Naive B cell (primary cell): ENCODE data around the gene ADD1. TPM values are rescaled to one million over a fixed set of nuclear protein-coding genes. Genes with fewer than 3 reads are reported as not detected.

Source experiments
- ATAC-seq, 2 donors: fragments of 150-1000 bp; cut with Tn5 transposase; 2 replicates each; pipeline ENCODE4 v1.10.0; 2021; ENCODE audit warnings: low read depth in 2 of 2, mild to moderate bottlenecking in 2 of 2, moderate library complexity in 2 of 2
- DNase-seq: peaks from one replicate; pipeline ENCODE4 v3.0.0; 2022
- H3K27ac Mint-ChIP-seq, 6 donors: one replicate each; pipeline ENCODE4 v1.8.0; 2020 to 2022; ENCODE audit warnings: mild to moderate bottlenecking in 6 of 6, mixed read lengths in 6 of 6, moderate library complexity in 5 of 6, inconsistent platforms in 2 of 6
- H3K27me3 Mint-ChIP-seq, 3 donors: one replicate each; pipeline ENCODE4 v1.8.0; 2021 to 2022; ENCODE audit warnings: mixed read lengths in 3 of 3, mild to moderate bottlenecking in 1 of 3
- H3K36me3 Mint-ChIP-seq, 2 donors: one replicate each; pipeline ENCODE4 v1.8.0; 2020 to 2022; ENCODE audit warnings: mixed read lengths in 2 of 2, inconsistent platforms in 1 of 2, mild to moderate bottlenecking in 1 of 2
- H3K4me1 Mint-ChIP-seq, 3 donors: one replicate each; pipeline ENCODE4 v1.8.0; 2020 to 2022; ENCODE audit warnings: mixed read lengths in 3 of 3, inconsistent platforms in 1 of 3, mild to moderate bottlenecking in 1 of 3, moderate library complexity in 1 of 3
- H3K4me3 Mint-ChIP-seq, 8 donors: one replicate each; pipeline ENCODE4 v1.8.0; 2020 to 2022; ENCODE audit warnings: mild to moderate bottlenecking in 8 of 8, mixed read lengths in 8 of 8, moderate library complexity in 8 of 8, inconsistent platforms in 2 of 8
- H3K9me3 Mint-ChIP-seq, 7 donors: one replicate each; pipeline ENCODE4 v1.8.0; 2020 to 2022; ENCODE audit warnings: mixed read lengths in 7 of 7, mild to moderate bottlenecking in 5 of 7, inconsistent platforms in 2 of 7, moderate library complexity in 1 of 7
- polyA plus RNA-seq, 6 donors: library from polyadenylated mRNA; unstranded; fragments of 300-500 nt; fragmentation: Illumina TruSeq; gene quantifications; one replicate each; pipeline ENCODE4 v1.2.3, GENCODE V29; 2021; ENCODE audit warnings: low read depth in 6 of 6

The ADD1 gene
- polyA plus RNA-seq, 6 donors from 2014 or later = 325 to 440 (median 349) TPM

- no peaks in the 10 kb centered on the region for H3K27me3 Mint-ChIP-seq
- peak overlapping the region in 2 of 6 donors; percentile 12 to 28 for H3K27ac Mint-ChIP-seq
- ATAC-seq (no peak), DNase-seq (no peak)
- no peak overlapping the region for H3K4me3 Mint-ChIP-seq
- H3K9me3 Mint-ChIP-seq = peaks cover 0 to 4% (median 0%) of the 10 kb centered on the region in 7 donors
- peaks cover 25 to 32% of the 10 kb centered on the region in 2 donors for H3K36me3 Mint-ChIP-seq
- peaks cover 31 to 48% (median 39%) of the 10 kb centered on the region in 3 donors for H3K4me1 Mint-ChIP-seq
Observed at GRCh38 chr4:2924286-2924685, 80.6 kb downstream of the ADD1 start.

GRCh38 chr4:2924765-2925301 lies 81.2 kb downstream of the ADD1 start:
- Mint-ChIP-seq H3K27me3 (no peaks in the 10 kb centered on the region), H3K27ac (peak overlapping the region in 4 of 6 donors; percentile 21 to 72 (median 34)), H3K4me3 (no peak overlapping the region), H3K4me1 (peaks cover 27 to 43% (median 34%) of the 10 kb centered on the region in 3 donors), H3K9me3 (peaks cover 0 to 4% (median 0%) of the 10 kb centered on the region in 7 donors), H3K36me3 (peaks cover 20 to 28% of the 10 kb centered on the region in 2 donors)
- no peak for DNase-seq
- no peak for ATAC-seq

- Mint-ChIP-seq H3K9me3 (no peaks in the 10 kb centered on the region), H3K27ac (peak overlapping the region in 1 of 6 donors; percentile 28), H3K4me3 (no peak overlapping the region), H3K36me3 (peaks cover 13 to 21% of the 10 kb centered on the region in 2 donors), H3K27me3 (no peaks in the 10 kb centered on the region), H3K4me1 (peaks cover 20 to 36% (median 27%) of the 10 kb centered on the region in 3 donors)
- ATAC-seq = no peak
- DNase-seq = no peak
Observed at GRCh38 chr4:2925496-2925895, 81.9 kb downstream of the ADD1 start.

- H3K27ac Mint-ChIP-seq = peak overlapping the region in 5 of 6 donors; percentile 70 to 81 (median 74)
- DNase-seq = no peak
- H3K27me3 Mint-ChIP-seq = no peaks in the 10 kb centered on the region
- H3K4me3 Mint-ChIP-seq = no peak overlapping the region
- H3K9me3 Mint-ChIP-seq = no peaks in the 10 kb centered on the region
- peaks cover 16 to 30% (median 25%) of the 10 kb centered on the region in 3 donors for H3K4me1 Mint-ChIP-seq
- H3K36me3 Mint-ChIP-seq = peaks cover 9 to 19% of the 10 kb centered on the region in 2 donors
- no peak for ATAC-seq
Observed at GRCh38 chr4:2925931-2926860, 82.6 kb downstream of the ADD1 start.

DNA sequence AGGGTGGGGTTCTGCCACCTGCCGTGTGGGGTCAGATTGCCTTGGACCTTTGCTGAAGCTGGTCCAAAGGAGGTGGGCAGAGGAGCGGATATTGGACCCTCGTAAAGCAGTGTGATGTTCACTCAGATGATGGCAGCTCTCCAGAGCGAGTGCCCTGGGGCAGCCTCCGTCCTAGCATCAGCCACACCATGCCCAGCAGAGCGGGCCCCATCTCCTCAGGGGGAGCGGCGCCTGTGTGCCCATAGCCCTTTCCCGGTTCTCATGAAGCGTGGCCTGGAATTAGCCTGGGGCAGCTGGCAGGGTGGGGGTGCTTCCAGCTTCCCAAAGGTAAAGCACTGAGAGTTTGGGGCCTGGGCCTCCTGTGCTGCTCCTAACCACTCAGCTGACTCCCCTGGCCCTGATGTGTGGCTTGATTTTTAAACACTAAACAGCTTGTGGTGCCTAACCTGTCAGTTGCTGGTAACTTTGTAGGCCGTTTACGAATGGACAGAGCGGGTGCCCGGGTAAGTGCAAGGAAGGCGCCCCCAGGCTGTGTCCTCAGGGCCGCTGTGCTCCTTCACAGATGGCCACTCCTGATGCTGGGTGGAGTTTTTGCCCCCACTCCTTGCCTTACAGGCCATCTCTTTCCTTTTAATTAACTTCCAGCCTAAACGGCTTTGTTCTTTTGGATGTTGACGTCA lies 83.5 kb downstream of the ADD1 start:
- DNase-seq (no peak), ATAC-seq (no peak)
- Mint-ChIP-seq H3K9me3 (no peaks in the 10 kb centered on the region), H3K4me1 (peaks cover 14 to 28% (median 25%) of the 10 kb centered on the region in 3 donors), H3K27ac (peak overlapping the region in 3 of 6 donors; percentile 70 to 78 (median 70)), H3K4me3 (no peak overlapping the region), H3K27me3 (no peaks in the 10 kb centered on the region), H3K36me3 (peaks cover under 1 to 12% of the 10 kb centered on the region in 2 donors)

DNA sequence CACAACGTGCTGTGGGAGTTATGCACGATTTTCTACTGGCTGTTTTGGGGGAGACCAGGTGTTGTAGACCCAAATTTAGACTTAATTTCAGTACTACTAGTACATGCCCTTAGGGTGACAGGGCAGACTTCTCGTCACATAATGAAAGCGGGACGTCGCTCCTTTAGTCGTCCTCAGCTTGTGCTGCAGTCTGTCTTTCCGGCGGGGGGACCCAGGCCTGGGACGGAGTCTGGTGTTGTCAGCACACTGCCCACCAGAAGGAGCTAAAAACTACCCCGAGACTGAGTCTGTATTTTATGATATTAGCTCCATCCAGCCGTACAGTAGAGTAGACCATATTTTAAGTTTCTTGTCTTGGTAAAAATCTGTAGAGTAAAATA lies 84.0 kb downstream of the ADD1 start:
- DNase-seq (no peak), ATAC-seq (no peak)
- Mint-ChIP-seq H3K36me3 (peaks cover 0 to 12% of the 10 kb centered on the region in 2 donors), H3K9me3 (no peaks in the 10 kb centered on the region), H3K4me3 (peak overlapping the region in 1 of 8 donors; percentile 53), H3K4me1 (peaks cover 12 to 28% (median 23%) of the 10 kb centered on the region in 3 donors), H3K27me3 (no peaks in the 10 kb centered on the region), H3K27ac (peak overlapping the region in 5 of 6 donors; percentile 38 to 78 (median 56))

- peak overlapping the region in 3 of 8 donors; percentile 20 to 70 (median 43) for H3K4me3 Mint-ChIP-seq
- no peaks in the 10 kb centered on the region for H3K9me3 Mint-ChIP-seq
- peaks cover 14 to 28% (median 25%) of the 10 kb centered on the region in 3 donors for H3K4me1 Mint-ChIP-seq
- peaks cover 0 to 12% of the 10 kb centered on the region in 2 donors for H3K36me3 Mint-ChIP-seq
- no peaks in the 10 kb centered on the region for H3K27me3 Mint-ChIP-seq
- peak overlapping the region in 5 of 6 donors; percentile 22 to 93 (median 88) for H3K27ac Mint-ChIP-seq
- ATAC-seq (no peak), DNase-seq (no peak)
Observed at GRCh38 chr4:2928242-2929176, 84.9 kb downstream of the ADD1 start.

GRCh38 chr4:2929469-2929868 lies 85.8 kb downstream of the ADD1 start:
- DNase-seq = no peak
- peaks cover 0 to 12% of the 10 kb centered on the region in 2 donors for H3K36me3 Mint-ChIP-seq
- no peaks in the 10 kb centered on the region for H3K9me3 Mint-ChIP-seq
- H3K27ac Mint-ChIP-seq = peak overlapping the region in 2 of 6 donors; percentile 87 to 95
- H3K27me3 Mint-ChIP-seq = no peaks in the 10 kb centered on the region
- peaks cover 12 to 25% (median 23%) of the 10 kb centered on the region in 3 donors for H3K4me1 Mint-ChIP-seq
- no peak for ATAC-seq
- no peak overlapping the region for H3K4me3 Mint-ChIP-seq

- H3K27ac Mint-ChIP-seq = peak overlapping the region in 5 of 6 donors; percentile 33 to 95 (median 44)
- H3K36me3 Mint-ChIP-seq = peaks cover 0 to 12% of the 10 kb centered on the region in 2 donors
- H3K27me3 Mint-ChIP-seq = no peaks in the 10 kb centered on the region
- H3K9me3 Mint-ChIP-seq = no peaks in the 10 kb centered on the region
- no peak for ATAC-seq
- DNase-seq = no peak
- H3K4me1 Mint-ChIP-seq = peaks cover 12 to 26% (median 23%) of the 10 kb centered on the region in 3 donors
- peak overlapping the region in 5 of 8 donors; percentile 12 to 72 (median 15) for H3K4me3 Mint-ChIP-seq
Observed at GRCh38 chr4:2930135-2930757, 86.6 kb downstream of the ADD1 start.

DNA sequence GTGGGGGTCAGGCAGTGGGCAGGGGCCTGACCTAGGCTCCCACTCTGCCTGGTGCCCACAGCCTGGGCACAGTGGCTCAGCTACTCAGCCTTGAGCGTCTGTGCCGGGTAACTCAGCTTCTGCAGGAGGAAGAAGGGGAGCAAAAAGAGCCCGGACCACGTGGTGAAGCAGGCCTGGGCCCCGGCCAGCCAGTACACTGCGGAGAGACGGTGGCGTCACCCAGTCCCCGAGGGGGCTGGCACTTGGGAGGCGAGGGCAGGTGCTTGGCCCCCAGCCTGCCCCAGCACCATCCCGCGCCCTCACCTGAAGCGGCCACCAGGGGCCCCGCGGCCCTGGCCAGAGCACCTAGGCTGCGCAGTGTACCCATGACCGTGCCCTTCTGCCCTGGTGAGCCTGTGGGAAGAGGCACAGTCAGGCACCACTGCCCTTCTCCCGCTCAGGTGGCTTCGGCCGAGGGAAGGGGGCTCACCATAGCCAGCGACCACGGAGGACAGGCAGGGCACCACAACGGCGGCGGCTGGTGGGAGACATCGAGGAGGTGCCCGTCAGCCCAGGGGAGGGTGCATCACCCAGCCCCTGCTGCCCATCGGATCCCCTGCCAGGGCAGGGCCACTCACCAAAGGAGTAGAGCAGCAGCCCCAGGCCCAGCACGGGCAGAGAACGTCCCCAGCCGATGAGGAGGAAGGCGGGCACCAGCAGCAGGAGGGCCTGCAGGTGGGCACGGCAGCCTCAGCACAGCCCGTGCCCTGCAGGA lies 87.3 kb downstream of the ADD1 start:
- H3K4me1 Mint-ChIP-seq = peaks cover 12 to 33% (median 23%) of the 10 kb centered on the region in 3 donors
- no peaks in the 10 kb centered on the region for H3K9me3 Mint-ChIP-seq
- ATAC-seq (no peak), DNase-seq (no peak)
- peak overlapping the region in 4 of 8 donors; percentile 12 to 72 (median 16) for H3K4me3 Mint-ChIP-seq
- H3K36me3 Mint-ChIP-seq = peaks cover 0 to 12% of the 10 kb centered on the region in 2 donors
- no peaks in the 10 kb centered on the region for H3K27me3 Mint-ChIP-seq
- H3K27ac Mint-ChIP-seq = peak overlapping the region in 4 of 6 donors; percentile 85 to 95 (median 94)

DNA sequence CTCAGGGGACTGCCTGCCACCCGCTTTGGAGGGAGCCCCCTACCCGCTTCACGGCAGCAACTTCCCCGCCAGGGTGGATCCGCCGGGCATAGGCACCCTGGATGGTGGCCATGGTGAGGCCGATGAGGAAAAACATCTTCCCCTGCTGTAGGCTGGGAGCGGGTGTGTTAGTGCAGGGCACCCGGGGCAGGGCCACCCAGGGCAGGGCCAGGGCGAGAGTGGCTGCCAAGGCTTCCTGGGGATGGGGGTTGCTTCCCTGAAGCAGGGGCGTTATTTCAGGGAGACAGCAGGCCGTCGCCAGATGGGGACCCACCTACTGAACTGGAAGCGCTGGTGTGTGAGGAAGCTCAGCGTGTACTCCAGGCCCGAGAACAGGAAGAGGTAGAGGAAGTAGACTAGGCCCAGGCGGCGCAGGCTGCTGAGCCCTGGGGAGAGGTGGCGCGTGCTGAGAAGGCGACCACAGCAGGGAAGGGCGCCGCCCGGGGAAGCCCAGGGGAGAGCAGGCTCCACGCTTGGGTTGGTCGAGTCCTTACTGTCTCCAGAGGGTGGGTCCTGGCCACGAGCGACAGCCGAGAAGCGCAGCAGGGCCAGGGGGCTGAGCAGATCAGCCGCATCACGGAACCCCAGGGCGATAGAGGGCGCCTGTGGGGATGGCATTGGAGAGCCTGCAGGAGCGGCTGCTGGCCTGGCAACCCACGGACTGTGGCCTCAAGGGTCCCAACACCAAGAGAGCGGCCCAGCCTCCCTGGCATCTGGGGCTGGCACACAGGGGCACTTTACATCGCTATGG lies 88.1 kb downstream of the ADD1 start:
- Mint-ChIP-seq H3K27me3 (no peaks in the 10 kb centered on the region), H3K4me1 (peaks cover 17 to 40% (median 24%) of the 10 kb centered on the region in 3 donors), H3K36me3 (peaks cover 0 to 12% of the 10 kb centered on the region in 2 donors), H3K4me3 (peak overlapping the region; percentile 72 to 87 (median 82)), H3K9me3 (no peaks in the 10 kb centered on the region), H3K27ac (peak overlapping the region; percentile 92 to 98 (median 95))
- DNase-seq = peak; percentile 90
- ATAC-seq = peak; percentile 76
